ENCODE data around the gene AGPAT3.

The AGPAT3 gene

GRCh38 chr21:43934716-43935705 is 70.0 kb downstream of the AGPAT3 start:
- DNase-seq: no peak

DNA sequence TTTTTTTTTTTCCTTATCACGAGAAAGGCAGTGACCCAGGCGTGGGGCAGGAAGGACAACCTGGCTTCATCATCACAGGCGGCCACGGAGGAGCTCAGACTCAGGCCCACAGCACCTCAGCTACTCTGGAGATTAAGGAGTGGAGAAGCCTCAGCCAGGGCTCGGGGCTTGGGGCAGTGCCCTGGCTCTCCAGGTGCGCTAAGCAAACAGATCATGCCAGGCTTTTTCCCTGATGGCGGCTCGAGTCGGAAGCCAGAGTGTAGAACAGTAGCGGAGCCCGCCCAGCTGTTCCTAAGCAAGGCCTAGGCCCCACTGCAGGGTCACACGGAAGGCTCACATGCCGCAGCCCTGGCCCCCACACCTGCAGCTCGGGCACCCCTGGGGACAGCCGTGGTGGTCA is 70.7 kb downstream of the AGPAT3 start:
- DNase-seq: no peak

- peak in 4 of 58 donors; percentile 19 to 45 (median 33) for DNase-seq
Measured at GRCh38 chr21:43936247-43936967, 71.4 kb downstream of the AGPAT3 start.

- no peak for DNase-seq
Measured at GRCh38 chr21:43937051-43937832, 72.2 kb downstream of the AGPAT3 start.

DNA sequence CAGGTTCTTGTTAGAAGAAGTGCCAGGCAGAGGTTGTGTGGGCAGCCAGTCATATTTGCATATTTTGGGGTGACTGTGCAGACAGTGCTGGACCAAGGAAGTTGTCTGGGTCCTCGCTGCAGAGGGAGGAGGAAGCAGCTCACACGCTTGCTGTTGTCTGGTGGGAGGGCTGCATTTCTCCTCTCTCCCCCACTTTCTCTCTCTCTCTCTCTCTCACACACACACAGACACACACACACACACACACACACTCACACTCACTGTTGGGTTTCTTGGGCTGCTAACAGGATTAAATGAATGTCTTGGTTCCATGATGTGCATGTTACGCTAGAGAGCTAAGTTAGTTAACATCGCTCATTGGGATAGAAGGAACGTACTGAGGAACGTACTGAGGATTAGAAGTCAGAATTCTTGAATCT is 72.9 kb downstream of the AGPAT3 start:
- DNase-seq: no peak

GRCh38 chr21:43938751-43939442 is 73.9 kb downstream of the AGPAT3 start:
- peak in 45 of 58 donors; percentile 12 to 78 (median 48) for DNase-seq

GRCh38 chr21:43939443-43940328 is 74.7 kb downstream of the AGPAT3 start:
- no peak for DNase-seq

DNA sequence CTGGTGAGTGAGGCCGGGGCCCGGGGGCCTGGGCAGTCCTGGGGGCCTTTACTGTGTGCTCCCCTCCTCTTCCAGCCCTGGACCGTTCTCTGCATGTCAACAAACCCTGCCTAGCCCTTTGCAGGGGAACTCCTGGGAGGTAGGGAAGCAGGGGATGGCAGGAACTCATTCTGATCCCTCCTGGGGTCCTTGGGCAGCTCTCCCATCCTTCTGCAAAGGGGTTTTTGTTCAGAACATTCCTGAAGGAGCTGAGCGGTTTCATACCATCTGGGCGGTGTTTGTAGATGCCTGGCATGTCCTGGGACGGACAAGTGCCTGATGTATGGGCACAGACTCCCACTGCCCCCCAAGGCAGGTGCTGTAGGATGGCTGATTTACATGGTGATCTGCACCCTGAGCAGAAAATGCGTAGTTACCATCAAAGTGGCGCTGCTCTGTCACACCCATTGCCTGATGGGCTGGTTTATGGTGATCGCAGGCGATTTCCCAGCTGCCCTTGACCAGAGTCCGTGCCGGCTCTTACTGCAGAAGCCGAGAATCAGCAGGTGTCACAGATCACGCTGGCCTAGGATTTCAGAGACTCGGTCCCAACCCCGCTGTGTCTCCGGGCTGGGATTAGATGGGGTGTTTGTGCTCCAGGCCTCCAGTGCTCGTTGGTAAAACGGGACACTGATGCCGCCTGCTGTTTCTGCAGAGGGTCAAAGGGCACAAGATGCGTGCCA is 75.5 kb downstream of the AGPAT3 start:
- DNase-seq: no peak

- DNase-seq: no peak
Measured at GRCh38 chr21:43942201-43942600, 77.2 kb downstream of the AGPAT3 start.

- DNase-seq: no peak
Measured at GRCh38 chr21:43942621-43943020, 77.6 kb downstream of the AGPAT3 start.

DNA sequence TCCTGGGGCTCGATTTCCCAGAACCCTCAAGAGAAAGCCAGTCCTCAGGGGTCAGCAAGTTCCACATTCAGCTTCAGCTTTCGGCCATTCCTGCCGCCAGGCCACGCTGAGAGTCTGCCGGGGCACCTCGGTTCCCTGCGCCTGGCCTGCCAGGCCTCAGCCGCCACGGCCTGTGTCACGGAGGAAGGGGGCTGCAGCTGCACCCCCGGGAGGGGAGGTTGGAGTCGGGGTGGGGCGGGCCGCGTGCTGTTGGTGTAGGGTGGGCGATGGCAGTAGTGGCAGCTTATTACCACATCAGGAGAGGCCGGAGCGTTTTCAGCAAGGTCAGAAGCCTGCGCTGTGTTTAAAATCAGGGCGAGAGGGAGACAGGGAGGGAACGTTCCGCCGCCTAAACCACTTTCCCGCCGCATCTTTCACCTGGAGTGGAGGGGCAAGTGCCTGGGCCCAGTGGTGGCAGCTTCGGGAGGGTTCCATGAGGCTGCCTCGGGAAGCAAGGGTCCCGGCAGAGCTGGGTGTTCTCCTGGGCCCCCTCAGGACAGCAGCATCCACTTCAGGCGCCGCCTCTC is 78.6 kb downstream of the AGPAT3 start:
- no peak for DNase-seq

DNA sequence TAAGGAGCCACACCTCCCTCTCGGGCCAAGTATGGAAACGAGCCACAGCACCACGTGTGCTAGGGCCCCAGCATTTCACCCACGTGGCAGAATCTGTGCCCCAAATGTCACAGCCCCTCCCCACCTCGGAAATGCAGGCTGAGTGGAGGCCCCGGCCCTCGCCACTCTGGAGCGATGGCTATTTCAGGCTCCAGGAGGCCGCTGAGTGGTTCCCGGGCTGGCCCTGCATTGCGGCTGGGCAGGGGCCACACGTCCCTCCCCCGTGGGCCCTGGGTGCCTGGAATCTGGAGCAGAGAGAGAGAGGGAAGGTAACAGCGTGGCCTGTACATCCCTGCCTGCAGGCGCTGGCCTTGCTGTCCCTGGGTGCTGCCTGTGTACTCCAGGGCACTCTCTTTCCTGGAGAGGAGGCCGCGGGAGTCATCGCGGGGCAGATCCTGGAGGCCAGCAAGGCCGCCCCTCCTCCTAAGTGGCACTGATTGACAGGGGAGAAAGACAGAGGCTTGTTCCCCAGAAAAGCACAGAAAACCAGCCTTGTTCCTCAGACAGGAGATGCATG is 79.1 kb downstream of the AGPAT3 start:
- no peak for DNase-seq

- no peak for DNase-seq
Measured at GRCh38 chr21:43944757-43945156, 79.7 kb downstream of the AGPAT3 start.

DNA sequence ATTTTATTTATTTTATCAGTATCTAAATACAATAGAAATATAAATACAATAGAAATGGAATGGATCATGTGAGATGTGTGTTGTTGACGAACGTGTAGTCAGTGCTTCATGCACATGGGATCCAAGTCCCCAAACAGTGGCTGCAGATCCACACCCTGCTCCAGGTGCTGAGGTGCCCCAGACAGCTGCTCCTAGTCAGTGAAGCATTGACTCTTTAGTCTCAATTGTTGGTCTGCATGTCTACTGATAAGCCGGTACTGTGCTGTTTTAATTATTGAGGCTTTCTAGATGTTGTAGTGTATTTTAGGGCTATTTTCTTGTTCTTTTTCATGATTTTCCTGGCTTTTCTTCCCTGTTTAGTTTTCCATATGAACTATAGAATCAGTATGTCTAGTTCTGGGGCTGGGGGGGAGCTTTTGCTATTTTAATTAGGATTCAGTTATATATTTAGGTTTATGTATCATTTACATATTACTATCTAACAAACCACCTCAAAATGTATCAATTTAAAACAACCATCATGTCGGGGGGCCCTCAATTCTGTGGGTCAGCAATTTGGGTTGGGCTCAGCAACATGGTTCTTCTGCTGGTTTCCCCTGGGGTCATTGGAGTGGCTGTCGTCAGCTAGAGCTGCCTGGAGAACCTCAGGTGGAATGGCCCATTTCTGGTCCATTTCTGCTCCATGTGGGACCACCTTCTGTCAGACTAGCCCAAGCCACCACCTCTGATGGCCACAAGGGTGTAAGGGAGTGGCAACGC is 83.9 kb downstream of the AGPAT3 start:
- DNase-seq: no peak

- no peak for DNase-seq
Measured at GRCh38 chr21:43949499-43950208, 84.6 kb downstream of the AGPAT3 start.

DNA sequence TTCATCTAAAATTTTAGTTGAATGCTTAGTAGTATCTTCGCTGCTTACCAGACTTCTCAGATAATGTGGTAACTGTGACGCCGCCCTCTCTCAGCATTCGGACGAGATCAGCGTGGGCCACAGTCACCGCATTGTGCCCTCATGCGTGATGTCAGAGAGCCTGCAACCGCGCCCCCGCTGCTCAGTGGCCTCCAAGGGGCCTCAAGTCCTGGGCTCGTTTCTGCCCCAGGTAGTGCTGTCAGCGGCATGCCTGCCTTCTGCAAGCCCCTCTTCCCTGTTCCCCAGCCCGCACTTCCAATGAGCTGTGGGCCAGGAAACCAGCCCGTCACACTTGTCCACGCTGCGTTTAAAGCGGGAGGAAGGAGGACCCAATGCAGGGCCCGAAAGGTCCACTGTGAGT is 85.5 kb downstream of the AGPAT3 start:
- DNase-seq: no peak

DNA sequence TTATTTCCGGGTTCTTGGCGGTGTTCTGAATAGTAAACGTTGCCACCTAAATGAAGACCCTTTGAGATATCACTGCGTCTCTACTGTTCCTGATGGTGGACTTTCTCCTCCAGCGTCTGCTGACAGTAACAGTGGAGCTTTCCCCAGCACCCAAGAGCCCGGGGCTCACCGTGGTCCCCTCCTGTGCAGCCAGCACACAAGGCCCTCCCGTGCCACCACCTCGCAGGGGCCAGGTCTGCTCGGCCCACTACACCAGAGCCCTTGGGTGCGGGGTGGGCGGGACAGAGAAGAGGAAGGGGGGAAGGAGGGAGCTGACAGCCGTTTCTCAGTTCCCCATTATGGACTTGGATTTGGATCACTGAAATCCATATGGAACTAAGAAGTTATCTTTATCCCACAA is 85.9 kb downstream of the AGPAT3 start:
- DNase-seq: no peak
